ENCODE measurements around the gene GFI1B. TPM values are rescaled to one million over a fixed set of nuclear protein-coding genes. Genes with fewer than 3 reads are reported as not detected.

Gene GFI1B
- total RNA-seq, 1 donor from 2014 or later: not detected

GRCh38 chr9:133029994-133030316 lies 51.5 kb downstream of the GFI1B start:
- H3K4me3 ChIP-seq (ENCODE audit: low read depth, low read length): peak overlapping the region; percentile 86
- TF ChIP-seq CTCF (conservative IDR thresholded peaks at IDR 0.05; ENCODE audit: low read depth, low read length): no peak
- DNase-seq (ENCODE audit: low read depth): no peak

DNA sequence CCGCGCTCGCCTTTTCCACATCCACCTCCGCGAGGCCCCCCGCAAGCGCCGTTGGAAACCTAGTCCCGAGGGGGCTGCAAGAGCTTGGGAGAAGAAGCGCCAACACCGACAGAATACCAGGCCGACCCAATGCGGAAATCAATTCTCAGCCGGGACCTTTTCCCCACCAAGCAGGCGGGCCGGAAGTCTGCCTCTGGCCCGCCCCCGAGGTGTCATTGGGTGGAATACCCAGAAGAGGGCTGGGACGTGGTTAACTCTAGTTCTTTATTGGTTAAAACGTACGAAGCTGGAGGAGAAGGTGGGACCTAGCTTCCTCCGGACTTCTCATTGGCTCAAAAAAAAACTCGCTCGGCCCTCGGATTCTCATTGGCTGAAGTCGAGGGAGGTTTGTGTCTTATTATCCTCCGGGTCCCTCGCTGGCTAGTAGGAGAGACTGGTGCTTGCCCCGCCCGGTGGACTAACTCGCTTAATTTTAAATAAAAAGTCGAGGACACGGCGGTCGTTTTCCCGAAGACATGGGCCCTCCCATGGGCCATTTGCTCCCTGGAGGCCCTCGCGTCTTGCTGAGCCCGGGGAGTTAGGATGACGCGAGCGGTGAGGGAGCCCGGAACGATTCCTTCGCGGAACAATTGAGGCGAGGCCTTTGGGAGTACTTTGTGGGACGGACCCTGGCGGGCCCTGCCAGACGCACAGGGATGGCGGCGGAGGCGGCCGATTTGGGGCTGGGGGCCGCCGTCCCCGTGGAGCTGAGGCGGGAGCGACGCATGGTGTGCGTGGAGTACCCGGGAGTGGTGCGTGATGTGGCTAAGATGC lies 52.0 kb downstream of the GFI1B start, which contains the start of gene GTF3C5:
GTF3C5 (plus strand) TSS at position 681 of the 813 bp plus-strand sequence; CDS start at position 696, 15 bp downstream.
- DNase-seq (ENCODE audit: low read depth): peak; percentile 96
- peak within 1 kb of the TSS; percentile 86 for H3K4me3 ChIP-seq (ENCODE audit: low read depth, low read length)
- TF ChIP-seq CTCF (conservative IDR thresholded peaks at IDR 0.05; ENCODE audit: low read depth, low read length): no peak

- peak overlapping the region; percentile 86 for H3K4me3 ChIP-seq (ENCODE audit: low read depth, low read length)
- TF ChIP-seq CTCF (conservative IDR thresholded peaks at IDR 0.05; ENCODE audit: low read depth, low read length): no peak
- DNase-seq (ENCODE audit: low read depth): no peak
Measured at GRCh38 chr9:133031130-133031422, 52.6 kb downstream of the GFI1B start.

DNA sequence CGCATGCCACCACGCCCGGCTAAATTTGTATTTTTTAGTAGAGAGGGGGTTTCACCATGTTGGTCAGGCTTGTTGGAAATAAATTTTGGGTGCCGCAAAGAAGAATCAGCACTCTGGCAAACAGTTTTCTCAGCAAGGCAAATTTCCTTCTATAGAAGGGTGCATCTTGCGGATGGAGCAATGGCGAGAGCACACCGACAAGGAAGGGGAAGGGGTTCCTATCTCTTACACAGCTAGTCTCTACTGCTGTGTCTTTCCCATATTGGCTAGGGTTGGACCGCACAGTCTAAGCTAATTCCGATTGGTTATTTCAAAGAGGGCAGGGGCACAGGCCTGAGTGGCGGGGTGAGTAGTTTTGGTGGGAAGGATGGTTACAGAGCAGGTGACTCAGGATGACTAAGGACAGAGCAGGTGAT lies 53.0 kb downstream of the GFI1B start:
- peak overlapping the region; percentile 86 for H3K4me3 ChIP-seq (ENCODE audit: low read depth, low read length)
- no peak for TF ChIP-seq CTCF (conservative IDR thresholded peaks at IDR 0.05; ENCODE audit: low read depth, low read length)
- no peak for DNase-seq (ENCODE audit: low read depth)

- no peak for DNase-seq (ENCODE audit: low read depth)
- TF ChIP-seq CTCF (conservative IDR thresholded peaks at IDR 0.05; ENCODE audit: low read depth, low read length): no peak
- H3K4me3 ChIP-seq (ENCODE audit: low read depth, low read length): peak overlapping the region; percentile 86
Measured at GRCh38 chr9:133032171-133032570, 53.7 kb downstream of the GFI1B start.

GRCh38 chr9:133035669-133036068 lies 57.2 kb downstream of the GFI1B start:
- TF ChIP-seq CTCF (conservative IDR thresholded peaks at IDR 0.05; ENCODE audit: low read depth, low read length): no peak
- DNase-seq (ENCODE audit: low read depth): no peak
- no peak overlapping the region for H3K4me3 ChIP-seq (ENCODE audit: low read depth, low read length)

All from epithelial cell of proximal tubule (primary cell).